LNCaP clone FGC (cell line): ENCODE data around the gene PORCN.

Source experiments
- DNase-seq: peaks from one replicate; pipeline ENCODE4 v3.0.0-alpha.2; 2011; ENCODE audit warnings: low read depth
- H3K4me3 ChIP-seq: 2 replicates; pipeline ENCODE4 v1.5.1; 2011; ENCODE audit warnings: mild to moderate bottlenecking, low read depth, low read length, control low read depth
- CTCF ChIP-seq: IDR thresholded peaks from 2 replicates; pipeline ENCODE4 v1.5.1; 2012; ENCODE audit warnings: mild to moderate bottlenecking; ENCODE audit not compliant: control insufficient read depth, insufficient read depth; ENCODE audit errors: extremely low read depth

PORCN gene

GRCh38 chrX:48508400-48509244, at the start of gene PORCN:
Gene PORCN, plus strand, starts transcription at chrX:48508992. Its CDS starts 829 bp downstream, at chrX:48509821.
- no peak for DNase-seq
- peak within 1 kb of the TSS; percentile 70 for H3K4me3 ChIP-seq
- TF ChIP-seq CTCF: no peak

- H3K4me3 ChIP-seq: no peak overlapping the region
- no peak for DNase-seq
- no peak for TF ChIP-seq CTCF
Measured at GRCh38 chrX:48459483-48459882, 49.3 kb upstream of the PORCN start.

- H3K4me3 ChIP-seq: no peak overlapping the region
- no peak for DNase-seq
- TF ChIP-seq CTCF: no peak
Measured at GRCh38 chrX:48460031-48460430, 48.8 kb upstream of the PORCN start.

- H3K4me3 ChIP-seq: no peak overlapping the region
- no peak for DNase-seq
- TF ChIP-seq CTCF: no peak
Measured at GRCh38 chrX:48460606-48461005, 48.2 kb upstream of the PORCN start.

- H3K4me3 ChIP-seq: no peak overlapping the region
- DNase-seq: no peak
- no peak for TF ChIP-seq CTCF
Measured at GRCh38 chrX:48461830-48462229, 47.0 kb upstream of the PORCN start.

GRCh38 chrX:48465336-48465933, 43.4 kb upstream of the PORCN start:
- TF ChIP-seq CTCF: no peak
- no peak overlapping the region for H3K4me3 ChIP-seq
- DNase-seq: no peak
